Stimulated activated CD8-positive, alpha-beta memory T cell treated with anti-CD3 and anti-CD28 coated beads, Interleukin-7, amount 100 ng/mL, for 48 hours (primary cell): ENCODE measurements around the gene IL12B.
"Not testable (repeated sequence)": the region's sequence is repeated elsewhere in the genome, so short reads cannot be mapped to it uniquely, and the experiment has no call there.

Experiments used
- DNase-seq, 2 donors: peaks; one replicate each; pipeline ENCODE4 v3.0.0-alpha.2; 2020; ENCODE audit warnings: low read depth in 1 of 2; ENCODE audit errors: extremely low read depth in 1 of 2

Gene IL12B

GRCh38 chr5:159297300-159297699 lies 33.0 kb downstream of the IL12B start:
- not testable (repeated sequence) for DNase-seq

GRCh38 chr5:159294921-159295320 lies 35.4 kb downstream of the IL12B start:
- DNase-seq = no peak

- no peak for DNase-seq
Measured at GRCh38 chr5:159290741-159291140, 39.5 kb downstream of the IL12B start.

- DNase-seq = no peak
Measured at GRCh38 chr5:159286420-159287035, 43.8 kb downstream of the IL12B start.

GRCh38 chr5:159274676-159275075 lies 55.6 kb downstream of the IL12B start:
- no peak for DNase-seq

GRCh38 chr5:159273923-159274322 lies 56.4 kb downstream of the IL12B start:
- no peak for DNase-seq

GRCh38 chr5:159269723-159270122 lies 60.6 kb downstream of the IL12B start:
- no peak for DNase-seq

GRCh38 chr5:159266764-159267163 lies 63.5 kb downstream of the IL12B start:
- DNase-seq = not testable (repeated sequence)
